Mesothelial cell of epicardium (in vitro differentiated cells): ENCODE data around the gene KCND1. TPM values are rescaled to one million over a fixed set of nuclear protein-coding genes. Genes with fewer than 3 reads are reported as not detected.
A peak's percentile ranks its signal among the peaks of the same experiment; 100 is the strongest.

Experiments
- DNase-seq, 2 experiments: peaks; one replicate each; pipeline ENCODE4 v3.0.0; 2021; ENCODE audit warnings: low spot score in 2 of 2; ENCODE audit not compliant: unreplicated experiment in 2 of 2
- H3K27ac Mint-ChIP-seq: 2 replicates; pipeline ENCODE4 v1.8.0; 2021; ENCODE audit warnings: mixed read lengths
- H3K27me3 Mint-ChIP-seq: 2 replicates; pipeline ENCODE4 v1.8.0; 2021; ENCODE audit warnings: low read depth, mixed read lengths
- H3K36me3 Mint-ChIP-seq: 2 replicates; pipeline ENCODE4 v1.8.0; 2021; ENCODE audit warnings: mixed read lengths
- H3K4me1 Mint-ChIP-seq: 2 replicates; pipeline ENCODE4 v1.8.0; 2021; ENCODE audit warnings: mixed read lengths
- H3K4me3 Mint-ChIP-seq: 2 replicates; pipeline ENCODE4 v1.8.0; 2021; ENCODE audit warnings: mild to moderate bottlenecking, moderate library complexity, mixed read lengths
- H3K9me3 Mint-ChIP-seq: 2 replicates; pipeline ENCODE4 v1.8.0; 2021; ENCODE audit warnings: mixed read lengths
- CTCF ChIP-seq: fragments of 200-600 bp; sonication (generic); IDR thresholded peaks from one replicate; pipeline ENCODE4 v1.5.0; 2021; ENCODE audit warnings: antibody characterized with exemption; ENCODE audit not compliant: unreplicated experiment
- total RNA-seq: library from RNA; stranded (reverse); gene quantifications from 3 replicates; pipeline ENCODE4 v1.2.1, GENCODE V29; 2021

Gene KCND1
- total RNA-seq = 5.1 to 6.1 TPM (median 5.6 TPM) in 3 replicates

- peak within 1 kb of the TSS; percentile 66 for H3K4me3 Mint-ChIP-seq
- no peak for TF ChIP-seq CTCF
- peaks cover 8% of the 10 kb centered on the region for H3K36me3 Mint-ChIP-seq
- H3K27me3 Mint-ChIP-seq = no peaks in the 10 kb centered on the region
- peaks cover 10% of the 10 kb centered on the region for H3K4me1 Mint-ChIP-seq
- H3K9me3 Mint-ChIP-seq = peaks cover 13% of the 10 kb centered on the region
- peak in 1 of 2 experiments; percentile 41 for DNase-seq
- peak within 1 kb of the TSS; percentile 14 for H3K27ac Mint-ChIP-seq
These were observed at the start of gene KCND1 for GRCh38 chrX:48971249-48972219. TSS of gene KCND1 (minus strand) at chrX:48971844. CDS start at chrX:48970271, 1,573 bp downstream.

- no peak overlapping the region for H3K4me3 Mint-ChIP-seq
- no peak for TF ChIP-seq CTCF
- no peak overlapping the region for H3K27ac Mint-ChIP-seq
- DNase-seq = no peak
- peaks cover 6% of the 10 kb centered on the region for H3K36me3 Mint-ChIP-seq
- peaks cover 5% of the 10 kb centered on the region for H3K9me3 Mint-ChIP-seq
- H3K4me1 Mint-ChIP-seq = no peaks in the 10 kb centered on the region
- no peaks in the 10 kb centered on the region for H3K27me3 Mint-ChIP-seq
These were observed 48.1 kb upstream of the KCND1 start for GRCh38 chrX:49019599-49020249.

GRCh38 chrX:49019050-49019449 lies 47.4 kb upstream of the KCND1 start:
- Mint-ChIP-seq H3K4me3 (no peak overlapping the region), H3K4me1 (no peaks in the 10 kb centered on the region), H3K36me3 (no peaks in the 10 kb centered on the region), H3K27me3 (no peaks in the 10 kb centered on the region), H3K9me3 (no peaks in the 10 kb centered on the region), H3K27ac (no peak overlapping the region)
- TF ChIP-seq CTCF = no peak
- no peak for DNase-seq

GRCh38 chrX:49003696-49004095 lies 32.1 kb upstream of the KCND1 start:
- H3K4me1 Mint-ChIP-seq = peaks cover 14% of the 10 kb centered on the region
- H3K9me3 Mint-ChIP-seq = peaks cover 5% of the 10 kb centered on the region
- H3K27me3 Mint-ChIP-seq = no peaks in the 10 kb centered on the region
- peaks cover under 1% of the 10 kb centered on the region for H3K36me3 Mint-ChIP-seq
- no peak for TF ChIP-seq CTCF
- peak overlapping the region; percentile 7 for H3K4me3 Mint-ChIP-seq
- H3K27ac Mint-ChIP-seq = peak overlapping the region; percentile 71
- no peak for DNase-seq

GRCh38 chrX:49002091-49002935 lies 30.7 kb upstream of the KCND1 start, which contains the start of gene GRIPAP1:
TSS of gene GRIPAP1 (minus strand) at chrX:49002264. CDS start at chrX:49002229, 35 bp downstream.
- H3K27ac Mint-ChIP-seq = peak within 1 kb of the TSS; percentile 96
- peaks cover 5% of the 10 kb centered on the region for H3K9me3 Mint-ChIP-seq
- peaks cover 14% of the 10 kb centered on the region for H3K4me1 Mint-ChIP-seq
- peaks cover 12% of the 10 kb centered on the region for H3K36me3 Mint-ChIP-seq
- H3K4me3 Mint-ChIP-seq = peak within 1 kb of the TSS; percentile 98
- peak; percentile 52 to 72 for DNase-seq
- no peaks in the 10 kb centered on the region for H3K27me3 Mint-ChIP-seq
- TF ChIP-seq CTCF = no peak
